Caki2 (cell line): ENCODE measurements around the gene SMG1. TPM values are rescaled to one million over a fixed set of nuclear protein-coding genes. Genes with fewer than 3 reads are reported as not detected.

ENCODE experiments used
- DNase-seq: peaks from one replicate; pipeline ENCODE4 v3.0.0-alpha.2; 2015; ENCODE audit warnings: low read depth
- in situ Hi-C: cut with HindIII; loops from 2 replicates; pipeline ENCODE4 v1.10.0; 2016; ENCODE audit warnings: low sequenced_read_pairs, low pct_unique_long_range_greater_than_20kb, mixed read lengths
- total RNA-seq: library from RNA; depleted of rRNA; stranded (reverse); fragments of >200 nt; shearing (Covaris generic); gene quantifications from 2 replicates; pipeline ENCODE4 v1.2.3, GENCODE V29; 2014; ENCODE audit warnings: low replicate concordance

The SMG1 gene
- total RNA-seq, 1 experiment from 2014 or later = 35.6 TPM

DNA sequence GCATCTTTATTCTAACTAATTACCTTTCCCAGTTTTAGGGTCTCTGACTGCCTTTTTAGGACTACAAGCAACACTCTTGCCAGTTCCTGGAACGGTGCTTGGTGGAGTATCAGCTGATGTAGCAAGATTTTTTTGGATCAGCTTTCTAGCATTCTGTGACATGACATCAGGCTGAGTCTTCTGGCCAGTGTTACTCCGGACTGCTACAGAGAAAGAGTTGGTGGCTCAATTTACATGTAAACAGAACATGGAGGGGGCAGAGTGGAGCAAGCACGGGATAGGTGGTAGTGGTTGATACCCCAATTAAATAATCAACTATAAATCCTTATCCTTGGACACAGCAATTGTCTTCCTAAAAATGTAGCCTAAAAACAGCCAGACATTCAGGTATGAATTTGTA is 114.3 kb downstream of the SMG1 start:
- in situ Hi-C loops = no loop called here
- no peak for DNase-seq

DNA sequence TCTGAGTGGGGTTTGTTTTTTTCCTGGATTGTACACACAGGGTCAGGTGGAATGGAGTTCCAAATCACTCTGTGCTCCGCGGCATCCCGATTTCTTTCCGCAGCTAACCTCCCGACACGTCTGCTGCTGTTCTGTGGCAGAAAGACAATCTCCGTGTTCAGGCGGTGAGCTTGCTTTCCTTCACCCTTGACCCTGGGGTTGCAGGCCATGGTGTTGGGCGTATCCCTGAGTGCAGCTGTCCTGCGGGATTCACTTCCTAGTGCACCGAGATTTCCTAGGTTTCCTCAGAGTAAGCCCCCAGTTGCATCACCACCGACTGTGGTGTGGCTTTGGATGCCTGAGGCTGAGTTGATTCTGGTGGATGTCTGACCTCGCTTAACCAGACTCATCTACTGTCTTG is 117.0 kb downstream of the SMG1 start:
- in situ Hi-C loops = loop anchor here (10.0 kb wide), 1 partner anchor 166 kb away; no protein-coding TSS in a partner anchor
- DNase-seq = no peak

DNA sequence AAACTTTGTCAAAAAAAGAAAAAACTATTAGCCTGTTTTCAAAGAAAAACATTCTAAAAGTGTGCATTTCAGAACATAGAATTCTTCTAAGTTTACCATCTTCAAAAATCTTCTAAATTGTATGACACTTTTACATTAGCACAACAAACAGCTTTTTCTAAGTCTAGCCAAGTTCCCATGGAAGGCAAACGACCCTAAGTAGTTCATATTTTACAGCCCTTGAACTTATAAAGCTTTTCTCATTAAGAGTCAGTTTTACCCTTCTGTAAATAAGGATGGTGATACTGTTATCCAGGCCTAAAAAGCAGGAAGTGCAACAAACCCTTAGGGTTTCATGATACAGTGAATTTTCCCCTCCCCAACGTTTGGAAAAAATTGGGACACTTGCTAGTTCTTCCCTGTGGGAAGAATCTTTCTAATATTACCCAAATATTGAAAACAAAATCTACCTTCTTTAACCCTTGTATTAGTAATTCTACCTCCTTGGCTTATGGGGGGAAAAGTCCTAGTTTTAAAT is 120.9 kb downstream of the SMG1 start:
- DNase-seq = no peak
- in situ Hi-C loops = loop anchor here (10.0 kb wide), 1 partner anchor 169 kb away; no protein-coding TSS in a partner anchor

DNA sequence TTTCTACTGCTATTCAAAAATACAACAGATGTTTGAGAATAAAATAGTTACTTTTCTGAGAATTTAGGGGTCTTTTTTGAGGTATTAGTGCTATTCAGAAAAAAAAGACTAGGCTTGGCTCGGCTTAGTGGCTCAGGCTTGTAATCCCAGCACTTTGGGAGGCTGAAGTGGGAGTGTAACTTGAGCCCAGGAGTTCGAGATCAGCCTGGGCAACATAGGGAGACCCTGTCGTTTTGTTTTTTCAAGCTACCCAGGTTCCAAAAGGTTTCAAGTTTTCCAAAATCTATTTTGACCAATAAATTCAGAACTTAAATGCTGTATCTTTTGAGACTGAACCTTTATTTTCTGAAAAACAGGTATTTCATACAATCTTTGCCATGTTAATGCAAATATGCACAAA is 121.7 kb downstream of the SMG1 start:
- in situ Hi-C loops = loop anchor here (10.0 kb wide), 1 partner anchor 170 kb away; no protein-coding TSS in a partner anchor
- no peak for DNase-seq

DNA sequence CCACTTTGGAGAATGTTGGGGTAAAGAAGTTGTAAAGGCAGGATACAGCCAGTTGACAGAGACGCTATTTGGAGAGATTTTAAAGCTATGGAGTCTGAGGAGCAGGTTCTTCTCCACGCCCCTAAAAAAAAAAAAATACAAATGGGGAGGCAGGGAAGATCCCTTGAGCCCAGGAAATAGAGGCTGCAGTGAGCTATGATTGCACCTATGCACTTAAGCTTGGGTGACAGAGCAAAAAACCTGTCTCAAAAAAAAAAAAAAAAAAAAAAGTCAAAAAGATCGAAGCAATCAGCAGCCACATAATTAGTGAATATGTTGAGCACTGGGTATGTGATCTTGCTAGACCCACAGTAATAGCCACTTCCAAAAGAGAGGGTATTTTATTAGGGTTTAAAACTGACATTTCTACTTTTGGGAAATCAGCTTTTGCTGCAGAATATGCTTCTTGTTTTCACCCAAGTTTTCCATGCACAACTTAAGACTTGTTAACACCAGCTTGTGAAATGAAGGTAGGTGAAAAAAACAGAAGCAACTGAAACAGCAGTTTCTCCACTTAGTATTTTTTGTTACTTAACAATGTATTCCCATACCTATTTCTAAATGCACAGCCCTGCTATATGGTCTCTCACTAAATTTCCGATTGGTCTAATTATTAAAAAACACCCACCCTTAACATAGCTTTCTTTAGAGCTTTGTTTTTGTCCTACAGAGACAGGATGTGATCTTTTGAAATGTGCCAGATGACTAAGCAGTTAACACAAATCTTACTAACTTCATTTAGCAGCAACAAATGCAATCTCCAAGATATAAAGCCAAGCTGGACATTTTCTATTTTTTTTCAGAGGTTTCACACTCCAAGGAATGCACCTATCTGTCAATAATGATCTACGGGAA is 122.4 kb downstream of the SMG1 start:
- in situ Hi-C loops = loop anchor here (10.0 kb wide), 1 partner anchor 171 kb away; no protein-coding TSS in a partner anchor
- DNase-seq = no peak

DNA sequence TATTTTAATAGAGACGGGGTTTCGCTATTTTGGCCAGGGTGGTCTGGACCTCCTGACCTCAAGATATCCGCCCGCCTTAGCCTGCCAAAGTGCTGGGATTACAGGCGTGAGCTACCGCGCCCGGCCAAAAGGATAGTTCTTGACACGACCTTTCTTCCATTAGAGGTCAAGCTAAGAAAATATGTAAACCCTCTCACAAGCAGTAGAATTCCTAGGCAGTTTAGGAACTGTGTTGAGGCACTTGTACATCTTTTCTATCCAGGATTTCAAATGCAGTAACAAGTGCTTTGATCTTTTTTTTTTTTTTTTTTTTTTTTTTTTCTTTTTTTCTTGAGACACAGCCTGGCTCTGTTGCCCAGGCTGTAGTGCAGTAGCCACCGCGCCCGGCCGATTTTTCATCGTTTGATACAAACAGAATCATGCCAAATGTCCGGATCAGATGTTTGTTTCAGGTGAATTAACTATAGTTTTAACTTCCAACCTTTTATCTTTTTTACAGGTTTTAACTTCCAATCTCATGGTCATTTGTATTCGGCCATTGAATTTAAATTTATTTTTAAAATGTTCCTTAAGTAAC is 123.4 kb downstream of the SMG1 start:
- no peak for DNase-seq
- in situ Hi-C loops = loop anchor here (10.0 kb wide), 1 partner anchor 172 kb away; no protein-coding TSS in a partner anchor

DNA sequence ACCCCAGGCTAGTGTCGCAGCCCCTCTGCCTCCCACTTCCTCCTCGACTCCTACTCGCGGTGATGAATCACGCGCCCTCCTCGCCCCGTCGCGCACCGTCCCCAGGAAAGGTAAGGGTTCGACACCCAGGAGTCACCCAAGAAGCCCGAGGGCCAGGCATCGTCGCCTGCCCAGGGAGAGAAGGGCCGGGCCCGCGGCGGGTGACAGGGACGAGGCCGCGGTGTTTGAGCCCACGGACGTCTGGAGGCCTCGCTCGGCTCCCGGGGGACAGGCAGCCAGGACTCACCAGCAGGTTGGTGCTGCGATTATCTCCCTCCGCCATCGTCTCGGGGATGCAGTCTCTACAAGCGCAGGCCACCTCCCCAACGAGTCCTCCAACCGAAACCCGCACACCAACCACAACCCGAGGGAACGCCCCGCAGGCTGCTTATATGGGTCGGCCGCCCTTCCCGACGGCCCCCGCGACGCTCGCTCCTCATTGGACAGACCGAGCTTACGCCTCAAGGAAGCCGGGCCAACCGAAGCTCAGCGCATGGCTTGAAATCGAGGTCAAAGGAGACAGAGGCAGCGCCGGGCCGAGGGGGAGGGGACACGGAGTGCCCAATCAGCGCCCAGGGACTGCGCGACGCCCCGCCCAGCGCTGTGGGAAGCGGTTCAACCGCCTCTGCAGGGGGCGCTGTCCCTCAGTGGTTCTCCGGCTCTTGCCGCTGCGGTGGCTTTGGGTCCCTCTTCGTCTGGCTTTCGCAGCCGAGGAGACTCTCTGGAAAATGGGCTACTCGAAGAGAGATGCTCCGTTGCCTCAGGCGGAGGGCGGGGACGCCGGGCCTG is 124.8 kb downstream of the SMG1 start, which contains the start of gene ARL6IP1:
Gene ARL6IP1 (minus strand): TSS at position 405 of the 828 bp plus-strand sequence. CDS start 83 bp downstream, at position 322.
- in situ Hi-C loops = loop anchor here (10.0 kb wide), 1 partner anchor 173 kb away; no protein-coding TSS in a partner anchor
- DNase-seq = peak; percentile 100

DNA sequence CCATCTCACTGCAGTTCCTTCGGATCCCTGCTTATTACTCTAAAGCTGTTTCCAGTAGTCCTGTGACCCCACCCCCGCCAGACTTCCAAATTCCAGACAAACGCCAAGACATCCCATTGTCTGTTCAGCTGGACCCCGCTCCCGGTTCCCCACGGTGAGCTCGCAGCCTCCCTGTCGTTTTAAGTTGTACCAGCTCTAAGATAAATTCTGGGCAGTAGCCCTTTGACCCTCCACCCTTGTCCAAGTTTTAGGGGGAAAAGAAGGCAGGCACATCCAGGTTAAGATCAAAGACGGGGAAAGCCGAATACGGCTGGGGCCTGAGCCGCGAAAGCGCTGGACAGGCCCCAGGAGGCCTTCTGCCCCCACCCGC is 125.4 kb downstream of the SMG1 start:
- in situ Hi-C loops = loop anchor here (10.0 kb wide), 1 partner anchor 174 kb away; no protein-coding TSS in a partner anchor
- no peak for DNase-seq

DNA sequence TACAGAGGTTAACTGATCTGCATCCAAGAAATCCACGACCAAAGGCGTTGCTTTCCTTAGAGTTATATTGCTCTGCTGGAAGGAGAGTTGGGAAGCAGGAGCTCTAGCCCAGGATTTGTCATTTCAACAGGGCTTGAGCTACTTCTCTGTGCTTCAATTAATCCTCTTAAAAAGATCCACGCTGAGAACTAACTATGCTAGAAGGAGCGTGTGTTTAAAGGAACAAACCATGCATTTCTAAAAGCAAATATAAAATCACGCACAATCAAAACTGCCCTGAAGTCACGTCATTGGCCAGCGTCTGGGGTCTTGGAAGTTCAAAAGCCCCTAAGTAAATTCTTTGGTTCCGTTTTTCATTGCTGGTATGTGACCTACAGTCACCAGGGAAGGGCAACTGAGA is 125.9 kb downstream of the SMG1 start:
- in situ Hi-C loops = loop anchor here (10.0 kb wide), 1 partner anchor 175 kb away; no protein-coding TSS in a partner anchor
- DNase-seq = no peak

DNA sequence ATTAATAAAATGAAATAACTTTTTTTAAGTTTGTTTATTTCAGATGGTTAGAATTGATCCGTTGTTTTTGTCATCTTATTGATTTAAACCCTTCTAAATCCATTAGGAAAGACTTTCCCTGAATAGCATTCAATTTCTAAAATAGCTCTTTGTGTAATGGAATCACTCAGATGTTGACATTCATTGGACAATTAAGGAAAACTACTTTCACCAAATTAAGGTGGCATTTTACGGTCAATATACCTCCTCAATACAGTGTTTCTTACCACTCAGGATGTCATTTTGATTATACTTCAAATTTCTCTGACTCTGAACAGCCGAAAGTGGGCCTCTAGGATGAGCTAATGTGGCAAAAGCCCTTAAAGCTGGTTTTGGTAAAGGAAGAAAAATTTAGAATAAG is 126.7 kb downstream of the SMG1 start:
- DNase-seq = no peak
- in situ Hi-C loops = no loop called here

DNA sequence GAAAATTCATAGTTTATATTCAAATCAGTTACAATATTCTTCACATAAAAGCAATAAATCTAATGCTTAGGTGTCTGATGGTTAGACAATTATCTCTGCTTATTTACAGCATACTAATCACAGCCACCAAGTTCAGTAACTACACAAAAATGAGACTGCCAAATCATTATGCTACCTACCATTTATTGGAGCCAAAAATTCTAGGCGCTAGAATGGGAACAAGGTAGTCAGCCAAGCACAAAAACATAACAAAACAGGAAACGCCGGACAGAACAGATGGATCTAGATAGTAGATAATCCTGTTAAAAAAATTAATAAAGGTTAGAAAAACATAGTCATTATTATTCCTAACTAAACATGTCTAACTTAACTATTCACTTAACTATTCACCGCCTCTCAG is 128.5 kb downstream of the SMG1 start:
- in situ Hi-C loops = no loop called here
- no peak for DNase-seq

DNA sequence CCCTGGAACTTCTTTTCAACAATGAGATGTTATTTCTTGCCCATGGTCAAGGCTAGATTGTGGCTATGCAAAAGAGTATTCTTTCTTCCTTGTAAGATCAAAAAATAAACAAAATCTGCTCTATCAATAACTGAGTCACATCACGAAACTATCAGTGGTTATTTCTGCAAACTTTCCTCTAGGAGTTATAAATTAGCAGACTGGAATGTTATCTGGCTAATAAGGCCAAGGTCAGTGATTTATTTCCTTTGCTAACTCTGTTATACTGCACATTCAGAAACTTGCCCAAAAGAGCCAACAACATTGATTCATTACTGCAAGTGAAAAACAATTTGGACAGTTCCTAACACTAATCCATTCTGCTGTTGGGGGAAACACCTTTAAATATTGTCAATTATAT is 129.8 kb downstream of the SMG1 start:
- DNase-seq = no peak
- in situ Hi-C loops = no loop called here

DNA sequence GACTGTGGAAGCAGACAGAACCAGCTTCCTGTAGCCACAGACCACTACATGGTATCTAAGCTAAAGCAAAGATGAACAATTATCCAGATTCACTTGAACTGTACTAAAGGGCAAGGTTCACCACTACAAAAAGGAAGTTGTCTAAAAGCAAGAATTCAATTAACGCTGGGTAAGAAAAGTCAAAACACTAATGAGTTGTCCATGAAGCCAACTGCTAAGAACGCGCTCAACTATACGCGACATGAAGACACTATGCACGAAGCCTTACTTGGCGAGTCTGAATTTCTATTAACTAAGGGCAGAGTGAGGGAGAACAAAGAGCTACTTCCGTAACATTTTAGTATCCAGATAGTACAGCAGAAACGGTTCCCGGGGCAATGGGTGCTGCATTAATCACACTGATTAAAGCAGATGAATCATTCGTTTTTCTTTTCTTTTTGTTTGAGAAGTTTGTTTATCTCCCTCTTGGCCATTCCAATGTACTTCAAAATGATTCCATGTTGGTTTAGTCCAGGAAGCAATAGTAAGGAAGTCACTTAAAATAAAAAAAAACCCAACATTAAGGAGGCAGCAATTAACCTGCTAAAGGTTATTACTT is 133.3 kb downstream of the SMG1 start:
- DNase-seq = peak; percentile 59
- in situ Hi-C loops = no loop called here

DNA sequence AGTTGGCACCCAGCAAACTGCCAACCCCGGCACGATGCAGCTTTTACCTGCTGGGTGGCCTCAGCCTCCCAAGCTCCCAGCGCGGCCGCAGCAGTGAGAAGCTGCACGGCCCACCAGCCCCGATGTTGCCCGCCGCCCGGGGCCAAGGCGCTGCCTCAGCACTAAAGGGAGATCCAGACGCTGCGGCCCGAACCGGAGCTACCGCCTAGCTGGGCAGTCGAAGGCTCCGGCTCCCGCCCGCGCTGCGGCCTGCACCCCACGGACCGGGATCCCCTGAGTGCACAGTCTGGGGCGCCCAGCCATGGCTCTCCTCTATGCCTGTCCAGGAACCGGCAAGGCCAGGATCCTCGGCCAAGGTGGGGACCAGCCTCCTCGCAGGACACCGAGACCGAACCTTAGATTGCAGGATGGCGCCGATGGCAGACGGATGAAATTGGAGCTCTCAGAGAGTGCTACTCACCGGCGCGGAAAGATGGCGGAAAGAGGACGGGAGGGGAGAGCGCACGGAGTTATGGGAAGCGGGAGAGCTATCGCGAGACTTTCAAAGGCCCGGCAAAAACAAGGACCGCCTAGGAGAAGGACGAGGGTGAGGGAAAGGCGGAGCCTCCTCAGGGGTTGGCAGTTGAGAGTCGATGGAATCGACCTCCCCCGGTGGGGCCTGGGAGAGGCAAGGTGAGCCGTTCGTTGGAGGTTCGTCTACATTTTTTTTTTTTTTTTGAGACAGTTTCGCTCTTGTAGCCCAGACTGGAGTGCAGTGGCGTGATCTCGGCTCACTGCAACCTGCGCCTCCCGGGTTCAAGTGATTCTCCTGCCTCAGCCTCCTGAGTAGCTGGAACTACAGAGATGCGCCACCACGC is 136.1 kb downstream of the SMG1 start, which contains the start of gene RPS15A:
Gene RPS15A (minus strand): TSS at position 485 of the 857 bp plus-strand sequence. CDS start 1,221 bp downstream, outside the sequence.
- DNase-seq = peak; percentile 98
- in situ Hi-C loops = no loop called here

DNA sequence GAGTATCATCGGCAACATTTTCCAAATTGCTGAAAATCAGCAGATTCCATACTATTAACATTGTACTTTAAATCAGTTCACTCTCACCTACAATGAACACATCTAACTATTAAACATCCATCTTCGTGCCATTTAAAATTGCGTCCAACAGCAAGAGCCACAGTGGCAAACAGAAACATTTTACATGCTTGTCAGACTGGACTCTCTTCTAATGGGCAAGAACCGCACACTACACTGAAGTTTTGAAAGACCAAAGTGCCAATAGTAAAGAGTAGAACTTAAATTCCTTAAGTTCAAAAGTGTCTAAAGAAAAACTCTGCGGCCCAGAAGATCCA is 136.7 kb downstream of the SMG1 start:
- in situ Hi-C loops = no loop called here
- DNase-seq = no peak

DNA sequence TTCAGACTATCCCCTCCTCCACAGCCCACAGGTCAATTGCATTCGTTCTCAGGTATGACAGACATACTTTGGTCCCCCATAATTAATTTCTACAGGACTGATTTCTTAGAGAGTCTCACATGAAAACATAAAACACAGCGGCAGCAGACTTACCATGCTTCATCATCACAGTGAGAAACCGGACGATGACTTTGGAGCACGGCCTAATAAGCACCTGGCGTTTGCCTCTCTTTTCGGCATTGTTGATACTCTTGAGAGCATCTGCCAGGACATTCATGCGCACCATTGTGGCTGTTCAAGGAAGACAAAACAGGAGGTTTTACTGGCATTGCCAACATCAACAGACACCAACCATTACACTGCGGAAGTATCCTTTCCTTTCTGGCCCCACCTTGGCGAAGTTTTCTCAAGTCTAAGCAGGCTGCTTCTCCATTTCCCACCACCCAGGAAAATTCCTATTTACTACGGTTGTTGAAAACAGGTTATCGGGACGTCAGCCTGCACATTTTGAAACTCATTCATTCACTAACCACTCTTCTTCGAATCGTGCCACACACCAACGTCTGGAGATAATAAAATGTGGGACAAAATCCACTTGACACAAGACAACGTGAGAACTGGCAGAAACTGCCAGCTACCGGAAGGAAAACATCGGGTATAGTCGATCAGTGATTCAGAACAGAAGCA is 137.2 kb downstream of the SMG1 start:
- DNase-seq = no peak
- in situ Hi-C loops = no loop called here
